GM21515 (cell line): ENCODE results near the gene SRA1.

Experiments
- ATAC-seq: cut with Tn5 transposase; IDR thresholded peaks from one replicate; pipeline ENCODE4 v1.9.1; 2021; ENCODE audit not compliant: unreplicated experiment

The SRA1 gene

DNA sequence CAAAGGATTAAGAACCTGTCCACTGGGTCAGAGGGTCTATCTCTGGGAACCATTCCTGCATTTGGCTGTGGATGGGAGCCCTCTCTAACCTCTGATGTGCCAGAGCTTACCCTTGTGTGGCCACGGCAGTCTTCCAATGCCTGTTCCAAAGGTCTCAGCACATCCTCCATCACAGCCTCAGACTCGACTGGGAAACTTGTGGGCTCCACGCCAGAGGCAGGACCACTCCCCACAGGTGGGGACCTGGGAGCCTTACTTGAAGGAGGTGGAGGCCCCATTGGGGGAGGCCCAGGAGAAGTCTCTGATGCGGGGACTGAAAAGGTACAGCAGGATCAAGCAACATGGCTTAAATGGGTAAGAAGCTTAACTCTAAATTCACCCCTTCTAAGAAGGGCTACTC is 5.4 kb downstream of the SRA1 start:
- no peak for ATAC-seq

DNA sequence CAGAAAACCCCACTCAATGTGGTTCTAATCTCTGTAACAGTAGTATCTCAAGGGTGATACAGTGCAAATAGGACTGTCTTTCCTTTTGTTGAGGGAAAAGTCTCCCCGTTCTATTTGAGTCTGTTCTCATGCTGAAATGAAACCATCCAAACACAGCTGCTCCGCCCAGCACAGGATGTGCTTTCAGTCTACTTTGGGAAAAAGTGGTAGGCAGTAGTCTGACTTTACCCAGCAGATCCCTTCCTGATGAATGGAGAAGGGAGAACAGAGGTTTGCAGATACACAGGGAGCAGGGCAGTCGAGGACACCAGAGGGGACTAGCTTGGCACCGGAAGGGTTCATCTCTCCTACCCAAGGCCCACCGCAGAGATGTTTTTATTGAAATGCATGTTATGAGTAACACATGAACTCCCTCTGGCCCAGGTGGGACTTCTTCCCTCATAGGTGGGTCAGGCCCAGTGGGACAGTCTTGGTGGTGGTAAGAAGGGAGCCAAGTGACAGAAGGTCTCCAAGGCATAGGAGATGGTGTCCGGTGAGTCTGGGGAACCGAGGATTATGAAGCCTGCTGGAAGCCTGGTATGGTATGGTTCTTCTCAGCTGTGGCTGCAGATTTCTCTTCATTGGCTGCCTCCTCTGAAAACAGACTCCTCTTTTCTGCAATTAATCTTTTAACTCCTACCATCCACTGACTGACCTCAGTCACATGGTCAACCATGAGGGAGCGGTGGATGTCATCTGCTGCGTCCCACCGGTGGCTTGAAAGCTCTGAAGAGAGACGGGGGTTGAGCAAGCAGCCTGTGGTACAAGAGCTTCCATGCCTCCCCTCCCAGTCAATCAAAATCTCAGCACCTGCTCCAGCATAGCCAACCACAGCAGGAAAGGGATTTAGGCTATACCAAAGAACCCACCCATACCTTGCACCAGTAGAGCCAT is 6.9 kb downstream of the SRA1 start:
- ATAC-seq, result no peak

DNA sequence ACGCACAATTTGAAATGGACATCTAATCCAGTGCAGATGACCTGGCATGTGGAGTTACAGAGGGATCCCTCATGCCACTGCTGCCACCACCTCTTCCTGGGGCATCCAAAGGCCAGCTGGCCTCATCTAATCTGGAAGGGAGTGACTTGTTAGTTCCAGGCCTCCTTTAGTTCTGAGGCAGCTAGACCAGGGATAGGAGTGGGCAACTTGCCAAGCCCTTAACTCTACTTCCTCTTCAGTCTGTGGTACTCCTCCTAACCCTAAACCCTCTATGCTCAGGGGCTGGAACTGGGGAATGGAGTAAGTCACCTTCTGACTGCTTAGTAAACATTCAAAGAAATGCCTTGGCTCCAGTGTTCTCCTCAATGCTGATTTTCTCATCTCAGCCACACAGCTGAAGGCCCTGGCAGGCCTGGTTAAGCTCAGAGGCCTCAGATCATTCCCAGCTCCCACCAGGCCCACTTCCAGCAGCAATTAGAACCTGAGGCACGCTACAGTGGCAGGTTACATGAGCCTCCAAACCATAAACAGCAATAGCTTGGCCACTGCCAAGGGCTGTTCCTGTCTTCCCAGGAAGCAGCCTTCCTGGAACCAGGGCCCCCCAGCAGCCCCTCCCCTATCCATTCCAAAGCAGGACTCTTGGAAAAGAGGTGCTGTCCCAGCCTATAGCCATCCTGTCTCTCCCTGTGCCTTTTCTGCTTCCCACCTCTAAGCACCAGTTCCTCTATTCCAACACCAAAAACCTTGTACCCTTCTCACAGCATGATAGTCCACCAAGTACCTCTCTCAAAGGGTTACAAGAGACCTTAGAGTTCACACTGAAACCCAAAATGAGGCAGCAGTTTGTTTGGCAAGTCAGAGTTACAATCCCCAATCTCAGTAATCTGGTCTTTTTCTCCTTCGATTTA is 7.8 kb downstream of the SRA1 start:
- no peak for ATAC-seq

- no peak for ATAC-seq
These were observed 8.5 kb downstream of the SRA1 start for GRCh38 chr5:140548791-140549190.

DNA sequence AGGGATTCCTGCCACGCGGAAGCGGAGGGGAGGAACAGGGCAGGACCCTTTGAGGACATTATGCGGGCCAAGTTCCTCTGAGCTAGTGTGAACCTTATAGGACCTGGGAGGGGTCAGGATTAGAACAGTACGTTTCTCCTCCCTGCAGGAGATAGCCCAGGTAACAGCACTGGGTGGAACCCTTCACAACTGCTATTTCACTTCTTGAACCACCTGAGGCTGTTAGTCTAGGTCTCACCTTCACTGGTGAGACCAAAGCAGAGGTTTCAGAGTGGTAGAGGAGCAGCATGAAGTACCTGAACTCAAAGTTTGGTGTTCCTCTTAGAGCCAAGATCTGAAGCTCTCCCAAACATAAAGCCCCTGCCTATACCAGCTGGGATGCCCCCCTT is 9.0 kb downstream of the SRA1 start:
- no peak for ATAC-seq

DNA sequence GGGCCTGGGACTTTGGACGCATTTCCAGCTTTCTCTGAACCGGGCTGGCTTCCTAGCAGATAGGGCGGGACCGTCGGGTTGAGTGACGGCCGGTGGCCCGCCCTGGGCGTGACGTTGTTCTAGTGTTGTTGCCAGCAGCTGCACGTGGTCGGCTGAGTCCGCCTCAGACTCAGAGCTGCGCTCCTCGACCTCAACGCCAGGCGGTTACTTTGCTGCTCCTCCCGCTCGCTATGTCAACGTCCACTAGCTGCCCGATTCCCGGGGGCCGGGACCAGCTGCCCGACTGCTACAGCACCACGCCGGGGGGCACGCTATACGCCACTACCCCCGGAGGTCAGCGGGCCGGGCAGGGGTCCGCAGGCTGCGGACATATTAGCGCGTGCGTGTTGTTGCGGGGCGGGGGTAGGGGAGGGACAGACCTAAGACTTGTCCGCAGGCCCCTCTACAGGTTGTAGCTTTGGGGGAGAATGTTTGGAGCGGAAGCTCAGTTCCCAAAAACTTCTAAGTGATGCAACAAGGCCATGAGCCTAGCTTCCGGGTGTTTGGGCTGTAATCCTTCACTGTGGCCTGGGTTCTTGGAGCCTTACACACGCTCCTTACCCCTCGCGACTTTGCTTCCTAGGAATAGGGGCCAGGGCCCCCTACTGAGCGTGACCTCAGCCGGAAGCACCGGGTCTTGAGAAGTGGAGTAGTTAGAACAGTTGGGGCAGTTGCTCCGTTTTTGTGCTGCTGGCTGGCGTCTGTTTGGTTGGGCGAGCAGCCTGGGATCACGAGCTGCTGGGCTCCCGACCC is 9.6 kb downstream of the SRA1 start, which contains the start of gene EIF4EBP3:
Gene EIF4EBP3, plus strand, starts transcription at position 155 of the 792 bp plus-strand sequence. Its CDS starts 76 bp downstream, at position 231.
- peak; percentile 98 for ATAC-seq

DNA sequence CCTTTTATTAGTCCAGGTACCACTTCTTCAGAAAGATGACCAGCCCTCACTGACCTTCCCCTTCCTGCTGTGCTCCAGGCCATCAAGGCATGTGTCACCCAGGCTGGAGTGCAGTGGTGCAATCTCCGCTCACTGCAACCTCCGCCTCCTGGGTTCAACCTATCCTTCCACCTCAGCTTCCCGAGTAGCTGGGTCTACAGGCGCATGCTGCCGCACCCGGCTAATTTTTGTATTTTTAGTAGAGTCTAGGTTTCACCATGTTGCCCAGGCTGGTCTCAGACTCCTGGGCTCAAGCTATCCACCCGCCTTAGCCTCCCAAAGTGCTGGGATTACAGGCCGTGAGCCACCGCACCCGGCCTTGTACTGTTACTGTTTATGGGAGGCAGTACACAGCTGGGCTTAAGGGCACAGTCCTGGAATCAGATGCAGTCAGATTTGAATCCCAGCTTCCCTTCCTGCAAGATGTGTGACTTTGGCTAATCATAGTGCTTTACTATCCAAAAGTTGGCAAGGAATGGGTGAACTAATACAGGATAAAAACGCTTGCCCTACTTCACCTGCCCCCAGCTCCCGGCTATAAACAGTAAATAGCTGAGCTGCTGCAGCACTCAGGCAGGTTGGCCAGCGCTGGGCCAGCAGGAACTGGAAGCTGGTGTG is 10.3 kb downstream of the SRA1 start:
- no peak for ATAC-seq

- ATAC-seq, result no peak
These were observed 11.7 kb downstream of the SRA1 start for GRCh38 chr5:140545606-140546005.

GRCh38 chr5:140544986-140545385 is 12.3 kb downstream of the SRA1 start:
- ATAC-seq, result no peak

DNA sequence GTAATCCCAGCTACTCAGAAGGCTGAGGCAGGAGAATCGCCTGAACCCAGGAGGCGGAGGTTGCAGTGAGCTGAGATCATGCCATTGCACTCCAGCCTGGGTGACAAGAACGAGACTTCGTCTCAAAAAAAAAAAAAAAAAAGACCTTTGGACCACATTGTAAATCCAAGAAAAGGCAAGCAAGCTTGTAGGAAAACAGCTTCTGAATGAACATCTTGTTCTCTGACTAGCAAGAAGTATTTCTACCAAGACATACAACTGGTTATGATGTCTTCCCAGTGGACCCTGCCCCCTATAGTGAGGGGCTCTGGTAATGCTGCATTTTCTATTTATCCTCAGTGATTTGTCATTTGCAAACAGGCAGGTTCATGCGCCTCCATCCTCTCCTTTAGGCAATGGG is 14.3 kb downstream of the SRA1 start:
- no peak for ATAC-seq

DNA sequence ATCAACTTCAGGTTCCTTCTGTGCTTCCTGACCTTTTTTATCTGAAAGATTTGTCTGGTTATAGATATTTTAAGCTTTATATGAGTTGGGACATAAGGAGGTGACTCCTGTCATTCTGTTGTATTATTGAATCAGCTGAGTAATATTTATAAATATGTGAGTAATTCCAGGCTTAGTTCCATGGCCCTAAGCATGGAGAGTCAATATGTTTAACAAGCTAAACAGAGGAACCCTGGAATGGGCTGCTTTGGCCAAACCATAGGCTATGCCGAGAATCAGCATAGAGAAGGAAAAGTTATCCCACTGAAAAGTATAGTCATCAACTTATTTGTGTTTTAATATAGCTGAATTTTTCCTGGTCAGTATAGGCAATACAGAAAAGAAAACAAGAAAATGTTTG is 17.0 kb downstream of the SRA1 start:
- ATAC-seq, result no peak

DNA sequence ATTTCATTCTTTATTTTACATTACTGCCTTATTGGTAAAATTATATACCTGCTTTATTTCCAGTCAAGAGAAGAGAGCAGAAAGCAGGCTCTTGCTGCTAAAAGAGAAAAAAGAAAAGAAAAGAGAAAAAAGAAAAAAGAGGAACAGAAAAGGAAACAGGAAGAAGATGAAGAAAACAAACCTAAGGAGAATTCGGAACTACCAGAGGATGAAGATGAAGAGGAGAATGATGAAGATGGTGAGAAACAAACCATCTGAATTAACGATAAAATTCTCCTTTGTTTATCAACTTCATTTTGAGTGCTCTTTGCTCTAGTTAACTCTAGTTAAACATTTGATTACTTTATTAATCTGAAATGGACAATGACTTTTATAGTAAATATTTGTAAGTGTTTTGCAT is 33.3 kb downstream of the SRA1 start:
- no peak for ATAC-seq

DNA sequence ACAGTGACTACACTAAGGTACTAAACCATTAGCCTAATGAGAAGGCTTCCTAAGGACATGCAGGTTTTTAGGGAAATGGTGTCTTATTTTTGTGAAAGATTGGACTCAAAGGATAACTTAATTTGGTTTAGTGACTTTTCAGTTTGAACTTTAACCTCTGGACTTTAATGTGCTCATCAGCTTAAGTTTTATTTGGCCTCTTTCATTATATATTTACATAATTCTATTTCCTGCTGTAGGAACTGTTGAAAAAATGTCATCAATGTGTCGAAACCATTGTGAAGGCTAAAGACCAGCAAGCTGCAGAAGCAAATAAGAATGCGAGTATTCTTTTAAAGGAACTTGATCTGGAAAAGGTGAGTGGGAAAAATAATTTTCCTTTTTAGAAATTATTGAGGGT is 44.1 kb downstream of the SRA1 start:
- ATAC-seq, result no peak

DNA sequence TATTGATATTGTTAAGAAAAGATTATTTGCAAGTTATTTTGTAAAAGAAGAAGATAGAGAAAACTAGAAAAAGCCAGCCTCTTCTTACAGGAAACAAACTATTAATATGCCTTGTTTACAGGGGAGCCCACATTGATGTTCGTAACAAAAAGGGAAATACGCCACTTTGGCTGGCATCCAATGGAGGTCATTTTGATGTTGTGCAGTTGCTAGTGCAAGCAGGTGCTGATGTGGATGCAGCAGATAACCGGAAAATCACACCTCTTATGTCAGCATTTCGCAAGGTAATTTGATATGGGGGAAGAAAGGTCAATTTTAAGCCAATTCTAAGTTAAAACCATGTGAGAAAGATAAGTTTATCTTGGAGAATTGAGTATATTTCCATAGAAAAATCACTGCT is 47.4 kb downstream of the SRA1 start:
- no peak for ATAC-seq

DNA sequence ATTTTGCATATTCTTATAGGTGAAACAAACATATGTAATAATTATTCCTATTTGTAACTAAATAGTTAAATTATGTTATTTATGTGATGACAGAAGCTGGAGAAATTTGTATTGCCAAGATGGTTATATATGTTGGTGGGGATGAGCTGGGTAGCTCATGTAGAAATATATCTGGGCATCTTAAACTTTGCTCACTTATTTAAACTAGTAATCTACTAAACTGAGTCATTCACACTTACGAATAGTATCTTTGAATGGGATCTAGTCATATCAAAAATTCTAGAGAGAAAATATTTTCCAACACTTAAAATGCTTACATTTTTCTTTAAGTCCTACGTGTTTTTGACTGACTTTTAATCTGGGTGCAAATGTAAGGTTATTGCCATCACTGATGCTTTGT is 54.4 kb downstream of the SRA1 start:
- ATAC-seq, result no peak
